AG09309 (cell line): ENCODE measurements around the gene TTLL5.

ENCODE experiments used
- DNase-seq: peaks from one replicate; pipeline ENCODE4 v3.0.0-alpha.2; 2010; ENCODE audit warnings: low read depth
- H3K4me3 ChIP-seq: 2 replicates; pipeline ENCODE4 v1.5.1; 2011; ENCODE audit warnings: mild to moderate bottlenecking, low read depth, low read length, moderate library complexity; ENCODE audit not compliant: control insufficient read depth
- CTCF ChIP-seq: IDR thresholded peaks from 2 replicates; pipeline ENCODE4 v1.5.1; 2011; ENCODE audit warnings: mild to moderate bottlenecking, low read depth, low read length, inconsistent platforms; ENCODE audit not compliant: insufficient read depth, control insufficient read depth; ENCODE audit errors: missing control alignments

Gene TTLL5

GRCh38 chr14:75854111-75854799, 193.2 kb downstream of the TTLL5 start:
- H3K4me3 ChIP-seq, result no peak overlapping the region
- DNase-seq, result no peak
- no peak for TF ChIP-seq CTCF

GRCh38 chr14:75857199-75857598, 196.2 kb downstream of the TTLL5 start:
- no peak for TF ChIP-seq CTCF
- H3K4me3 ChIP-seq, result no peak overlapping the region
- DNase-seq, result no peak

GRCh38 chr14:75858362-75858761, 197.3 kb downstream of the TTLL5 start:
- no peak for TF ChIP-seq CTCF
- no peak for DNase-seq
- no peak overlapping the region for H3K4me3 ChIP-seq

GRCh38 chr14:75859746-75860145, 198.7 kb downstream of the TTLL5 start:
- DNase-seq, result no peak
- no peak overlapping the region for H3K4me3 ChIP-seq
- no peak for TF ChIP-seq CTCF

GRCh38 chr14:75860561-75861160, 199.6 kb downstream of the TTLL5 start:
- no peak for TF ChIP-seq CTCF
- DNase-seq, result no peak
- no peak overlapping the region for H3K4me3 ChIP-seq

- H3K4me3 ChIP-seq, result no peak overlapping the region
- no peak for TF ChIP-seq CTCF
- DNase-seq, result peak; percentile 65
Observed at GRCh38 chr14:75861161-75861621, 200.1 kb downstream of the TTLL5 start.
